ENCODE measurements around the gene TANGO2.

Gene TANGO2

GRCh38 chr22:20035375-20036083, 14.6 kb downstream of the TANGO2 start:
- H3K4me3 ChIP-seq (ENCODE audit: low read length) = no peak overlapping the region
- no peak overlapping the region for H3K9ac ChIP-seq (ENCODE audit: low read length)
- peaks cover 13% of the 10 kb centered on the region for H3K4me1 ChIP-seq (ENCODE audit: control insufficient read depth, insufficient read depth, low read length)
- no peaks in the 10 kb centered on the region for H3K27me3 ChIP-seq (replicated peaks; ENCODE audit: control insufficient read depth, insufficient read depth, low read length)
- no peaks in the 10 kb centered on the region for H3K9me3 ChIP-seq (ENCODE audit: control insufficient read depth, low read length)
- DNase-seq (ENCODE audit: low read depth) = no peak
- H3K36me3 ChIP-seq (ENCODE audit: control insufficient read depth, insufficient read depth, low read length, severe bottlenecking) = peaks cover 45% of the 10 kb centered on the region

GRCh38 chr22:20036084-20036482, 15.2 kb downstream of the TANGO2 start:
- H3K4me3 ChIP-seq (ENCODE audit: low read length) = no peak overlapping the region
- no peak for DNase-seq (ENCODE audit: low read depth)
- H3K9ac ChIP-seq (ENCODE audit: low read length) = no peak overlapping the region
- peaks cover 49% of the 10 kb centered on the region for H3K36me3 ChIP-seq (ENCODE audit: control insufficient read depth, insufficient read depth, low read length, severe bottlenecking)
- no peaks in the 10 kb centered on the region for H3K27me3 ChIP-seq (replicated peaks; ENCODE audit: control insufficient read depth, insufficient read depth, low read length)
- no peaks in the 10 kb centered on the region for H3K9me3 ChIP-seq (ENCODE audit: control insufficient read depth, low read length)
- peaks cover 13% of the 10 kb centered on the region for H3K4me1 ChIP-seq (ENCODE audit: control insufficient read depth, insufficient read depth, low read length)

DNA sequence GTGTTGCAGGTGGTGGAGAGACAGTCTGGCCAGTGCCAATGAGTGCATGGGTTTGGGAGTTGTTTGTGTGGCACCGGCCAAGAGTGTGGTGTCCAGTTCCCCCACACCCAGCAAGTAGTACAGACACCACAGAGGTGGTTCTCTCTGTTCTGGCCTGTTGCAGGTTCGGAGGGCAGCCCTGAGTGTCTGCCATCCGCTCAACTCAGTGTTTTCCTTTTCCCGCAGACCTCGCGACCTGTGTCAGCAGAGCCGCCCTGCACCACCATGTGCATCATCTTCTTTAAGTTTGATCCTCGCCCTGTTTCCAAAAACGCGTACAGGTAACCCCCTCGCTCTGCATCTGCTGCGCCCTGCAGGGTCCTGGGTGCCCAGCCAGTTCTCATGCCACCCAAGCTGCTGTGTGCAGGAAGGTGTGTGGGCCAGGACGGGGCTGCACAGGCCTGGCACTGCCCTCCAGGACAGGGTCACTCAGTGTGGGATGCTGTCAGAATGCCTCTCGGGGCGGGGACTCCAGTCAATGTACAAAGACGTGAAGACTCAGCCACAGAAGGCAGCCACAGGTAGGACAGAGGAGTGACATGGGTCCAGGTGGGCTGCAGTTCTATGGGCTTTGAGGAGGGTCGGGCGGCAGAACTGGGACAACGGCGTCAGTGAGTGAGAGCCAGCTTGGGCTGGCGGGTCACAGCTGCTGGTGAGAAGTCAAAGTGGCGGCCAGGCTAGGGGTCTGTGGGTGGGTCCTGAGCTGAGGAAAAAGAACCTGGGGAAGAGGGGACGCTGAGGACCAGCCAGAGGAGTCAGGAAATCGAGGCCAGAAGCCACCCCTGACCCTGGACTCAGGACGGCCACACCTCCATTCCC, 15.9 kb downstream of the TANGO2 start:
- H3K9ac ChIP-seq (ENCODE audit: low read length) = no peak overlapping the region
- no peak overlapping the region for H3K4me3 ChIP-seq (ENCODE audit: low read length)
- H3K4me1 ChIP-seq (ENCODE audit: control insufficient read depth, insufficient read depth, low read length) = peaks cover 13% of the 10 kb centered on the region
- H3K9me3 ChIP-seq (ENCODE audit: control insufficient read depth, low read length) = no peaks in the 10 kb centered on the region
- no peaks in the 10 kb centered on the region for H3K27me3 ChIP-seq (replicated peaks; ENCODE audit: control insufficient read depth, insufficient read depth, low read length)
- peaks cover 48% of the 10 kb centered on the region for H3K36me3 ChIP-seq (ENCODE audit: control insufficient read depth, insufficient read depth, low read length, severe bottlenecking)
- no peak for DNase-seq (ENCODE audit: low read depth)

DNA sequence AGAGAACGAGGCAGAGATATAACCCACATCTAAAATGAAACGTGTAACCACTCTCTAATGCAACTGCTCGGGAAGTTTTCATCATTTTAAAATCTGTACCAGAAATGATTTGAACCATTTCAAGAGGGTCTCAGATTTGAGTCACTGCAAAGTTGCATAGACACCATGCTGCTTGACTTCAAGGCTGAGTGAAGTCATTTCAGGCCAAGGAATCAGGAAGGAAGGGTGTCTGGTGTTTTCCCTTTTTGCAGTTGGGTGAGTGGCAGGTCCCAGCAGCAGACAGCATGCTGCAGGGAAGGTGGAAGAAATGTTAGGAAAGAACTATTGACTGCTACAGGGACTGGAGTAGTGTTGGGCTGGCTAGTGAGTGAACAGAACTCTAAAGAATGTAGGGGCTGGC, 16.5 kb downstream of the TANGO2 start:
- no peaks in the 10 kb centered on the region for H3K9me3 ChIP-seq (ENCODE audit: control insufficient read depth, low read length)

DNA sequence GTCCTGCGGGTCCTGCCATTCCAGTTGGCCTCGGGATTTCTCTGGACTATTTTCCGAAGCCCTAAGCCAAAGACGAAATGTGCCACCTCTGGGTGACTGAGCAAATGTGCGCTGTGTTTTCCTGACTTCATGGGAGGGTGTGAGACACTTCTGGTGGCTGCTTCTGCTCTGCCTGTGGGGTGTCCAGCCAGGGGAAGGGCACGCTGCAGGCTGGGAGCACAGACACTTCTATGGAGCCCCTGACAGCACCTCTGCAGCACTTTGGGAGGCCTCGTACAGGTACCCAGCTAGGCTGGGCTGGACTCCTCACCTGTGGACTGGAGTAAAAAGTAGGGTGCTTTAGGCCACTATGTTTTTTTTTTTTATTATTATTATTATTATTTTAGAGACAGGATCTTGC, 17.7 kb downstream of the TANGO2 start:
- no peak for DNase-seq (ENCODE audit: low read depth)
- Histone ChIP-seq H3K4me1 (ENCODE audit: control insufficient read depth, insufficient read depth, low read length) (peaks cover 3% of the 10 kb centered on the region), H3K4me3 (ENCODE audit: low read length) (no peak overlapping the region), H3K9me3 (ENCODE audit: control insufficient read depth, low read length) (no peaks in the 10 kb centered on the region), H3K9ac (ENCODE audit: low read length) (no peak overlapping the region), H3K36me3 (ENCODE audit: control insufficient read depth, insufficient read depth, low read length, severe bottlenecking) (peaks cover 58% of the 10 kb centered on the region), H3K27me3 (replicated peaks; ENCODE audit: control insufficient read depth, insufficient read depth, low read length) (no peaks in the 10 kb centered on the region)

More for the DNA sequence above, 16.5 kb downstream of the TANGO2 start:
- H3K4me1 ChIP-seq (ENCODE audit: control insufficient read depth, insufficient read depth, low read length) = peaks cover 13% of the 10 kb centered on the region
- H3K4me3 ChIP-seq (ENCODE audit: low read length) = no peak overlapping the region
- H3K36me3 ChIP-seq (ENCODE audit: control insufficient read depth, insufficient read depth, low read length, severe bottlenecking) = peaks cover 48% of the 10 kb centered on the region
- no peak overlapping the region for H3K9ac ChIP-seq (ENCODE audit: low read length)
- no peaks in the 10 kb centered on the region for H3K27me3 ChIP-seq (replicated peaks; ENCODE audit: control insufficient read depth, insufficient read depth, low read length)
- DNase-seq (ENCODE audit: low read depth) = no peak

DNA sequence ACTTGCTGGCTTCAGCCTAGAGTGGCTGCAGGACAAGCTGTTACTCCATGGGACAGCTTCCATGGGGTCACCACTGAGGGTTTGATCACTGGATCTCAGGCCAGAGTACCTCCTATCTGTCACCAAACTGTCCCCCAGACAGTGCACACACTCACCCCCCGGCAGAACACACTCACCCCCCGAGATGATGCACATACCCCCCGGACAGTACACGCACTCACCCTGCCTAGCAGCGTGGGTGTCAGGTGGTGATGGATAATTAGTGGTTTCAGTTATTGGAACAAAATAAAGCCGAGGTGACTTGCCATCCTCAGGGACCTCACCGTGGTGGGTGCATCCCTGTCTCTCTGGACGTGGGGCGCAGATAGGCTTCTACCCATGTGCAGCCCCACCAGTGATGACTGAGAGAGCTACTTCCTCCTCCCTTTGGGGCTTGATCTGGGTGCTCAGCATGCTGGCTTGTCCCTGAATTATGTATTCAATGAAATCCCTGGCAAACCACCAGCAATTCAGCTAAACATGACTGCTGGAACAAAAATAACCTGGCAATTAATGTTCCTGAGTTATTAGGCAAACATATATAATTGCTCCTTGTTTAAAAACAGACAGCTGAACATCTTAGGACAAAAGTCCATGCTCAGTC, 18.9 kb downstream of the TANGO2 start:
- H3K4me1 ChIP-seq (ENCODE audit: control insufficient read depth, insufficient read depth, low read length) = no peaks in the 10 kb centered on the region
- H3K4me3 ChIP-seq (ENCODE audit: low read length) = no peak overlapping the region
- H3K27me3 ChIP-seq (replicated peaks; ENCODE audit: control insufficient read depth, insufficient read depth, low read length) = no peaks in the 10 kb centered on the region
- DNase-seq (ENCODE audit: low read depth) = no peak
- H3K36me3 ChIP-seq (ENCODE audit: control insufficient read depth, insufficient read depth, low read length, severe bottlenecking) = peaks cover 69% of the 10 kb centered on the region
- H3K9me3 ChIP-seq (ENCODE audit: control insufficient read depth, low read length) = no peaks in the 10 kb centered on the region
- no peak overlapping the region for H3K9ac ChIP-seq (ENCODE audit: low read length)

GRCh38 chr22:20040327-20041200, 19.7 kb downstream of the TANGO2 start:
- H3K4me1 ChIP-seq (ENCODE audit: control insufficient read depth, insufficient read depth, low read length) = no peaks in the 10 kb centered on the region
- no peak for DNase-seq (ENCODE audit: low read depth)
- no peaks in the 10 kb centered on the region for H3K27me3 ChIP-seq (replicated peaks; ENCODE audit: control insufficient read depth, insufficient read depth, low read length)
- no peaks in the 10 kb centered on the region for H3K9me3 ChIP-seq (ENCODE audit: control insufficient read depth, low read length)
- no peak overlapping the region for H3K9ac ChIP-seq (ENCODE audit: low read length)
- peaks cover 71% of the 10 kb centered on the region for H3K36me3 ChIP-seq (ENCODE audit: control insufficient read depth, insufficient read depth, low read length, severe bottlenecking)
- no peak overlapping the region for H3K4me3 ChIP-seq (ENCODE audit: low read length)

DNA sequence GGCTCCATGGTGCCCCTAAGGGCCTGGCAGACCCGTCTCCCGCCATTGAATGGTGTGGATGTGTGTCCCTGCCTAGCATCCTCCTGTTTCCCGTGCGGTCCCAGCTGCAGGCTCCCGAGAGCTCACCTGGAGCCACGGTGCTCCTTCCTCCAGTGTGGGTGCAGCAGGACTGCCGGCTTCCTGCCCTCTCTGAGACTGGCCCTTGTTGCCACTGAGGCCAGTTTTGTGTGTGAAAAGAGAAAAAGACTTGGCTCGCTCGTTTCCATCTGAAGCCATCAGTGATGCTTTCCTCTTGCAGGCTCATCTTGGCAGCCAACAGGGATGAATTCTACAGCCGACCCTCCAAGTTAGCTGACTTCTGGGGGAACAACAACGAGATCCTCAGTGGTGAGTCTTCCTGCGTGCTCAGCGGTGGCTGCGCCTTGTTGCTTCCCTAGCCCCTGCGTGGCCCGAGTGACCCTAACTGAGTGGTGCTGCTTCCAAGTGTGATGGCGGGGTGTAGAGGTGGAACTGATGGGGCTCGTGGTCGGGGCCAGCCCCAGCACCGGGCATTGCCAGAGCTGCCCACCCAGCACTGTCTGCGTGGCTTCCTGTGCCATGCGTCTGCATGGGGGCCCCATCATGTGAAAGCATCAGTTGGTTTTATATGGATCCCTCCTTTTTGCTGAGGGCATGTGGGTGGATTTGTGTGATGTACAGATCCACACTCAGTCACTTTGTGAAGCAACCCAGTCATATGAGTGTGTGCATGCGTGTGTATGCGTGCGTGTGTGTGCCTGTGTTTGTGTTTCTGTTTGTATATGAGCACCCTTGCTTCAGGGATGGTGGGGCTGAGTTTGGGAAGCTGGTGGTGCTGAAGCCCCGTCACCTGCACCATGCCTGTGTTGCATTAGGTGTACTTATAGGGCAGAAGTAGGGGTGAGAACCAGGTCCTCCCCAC, 22.4 kb downstream of the TANGO2 start:
- DNase-seq (ENCODE audit: low read depth) = no peak
- Histone ChIP-seq H3K9me3 (ENCODE audit: control insufficient read depth, low read length) (no peaks in the 10 kb centered on the region), H3K9ac (ENCODE audit: low read length) (no peak overlapping the region), H3K4me1 (ENCODE audit: control insufficient read depth, insufficient read depth, low read length) (no peaks in the 10 kb centered on the region), H3K4me3 (ENCODE audit: low read length) (no peak overlapping the region), H3K36me3 (ENCODE audit: control insufficient read depth, insufficient read depth, low read length, severe bottlenecking) (peaks cover 60% of the 10 kb centered on the region), H3K27me3 (replicated peaks; ENCODE audit: control insufficient read depth, insufficient read depth, low read length) (no peaks in the 10 kb centered on the region)

DNA sequence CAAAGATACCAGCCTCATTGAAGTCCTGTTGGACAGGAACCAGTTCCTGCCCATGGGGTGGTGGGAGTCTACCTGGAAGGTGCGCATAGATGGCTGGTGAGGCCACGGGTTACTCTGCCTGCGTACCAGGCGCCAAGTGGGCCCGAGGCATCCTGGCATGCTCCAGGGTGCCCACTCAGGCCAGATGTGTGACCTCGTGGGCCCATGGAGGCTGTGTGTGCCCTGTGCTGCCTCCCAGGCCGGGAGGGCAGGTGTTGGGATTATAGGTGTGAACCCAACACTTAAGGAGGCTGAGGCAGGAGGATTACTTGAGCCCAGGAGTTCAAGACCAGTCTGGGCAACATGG, 23.1 kb downstream of the TANGO2 start:
- no peak for DNase-seq (ENCODE audit: low read depth)
- no peak overlapping the region for H3K9ac ChIP-seq (ENCODE audit: low read length)
- H3K4me3 ChIP-seq (ENCODE audit: low read length) = no peak overlapping the region
- H3K36me3 ChIP-seq (ENCODE audit: control insufficient read depth, insufficient read depth, low read length, severe bottlenecking) = peaks cover 61% of the 10 kb centered on the region
- H3K9me3 ChIP-seq (ENCODE audit: control insufficient read depth, low read length) = no peaks in the 10 kb centered on the region
- H3K27me3 ChIP-seq (replicated peaks; ENCODE audit: control insufficient read depth, insufficient read depth, low read length) = no peaks in the 10 kb centered on the region
- no peaks in the 10 kb centered on the region for H3K4me1 ChIP-seq (ENCODE audit: control insufficient read depth, insufficient read depth, low read length)

- H3K36me3 ChIP-seq (ENCODE audit: control insufficient read depth, insufficient read depth, low read length, severe bottlenecking) = peaks cover 58% of the 10 kb centered on the region
- H3K27me3 ChIP-seq (replicated peaks; ENCODE audit: control insufficient read depth, insufficient read depth, low read length) = no peaks in the 10 kb centered on the region
- no peaks in the 10 kb centered on the region for H3K4me1 ChIP-seq (ENCODE audit: control insufficient read depth, insufficient read depth, low read length)
- H3K4me3 ChIP-seq (ENCODE audit: low read length) = no peak overlapping the region
- H3K9me3 ChIP-seq (ENCODE audit: control insufficient read depth, low read length) = no peaks in the 10 kb centered on the region
- no peak for DNase-seq (ENCODE audit: low read depth)
- no peak overlapping the region for H3K9ac ChIP-seq (ENCODE audit: low read length)
Measured at GRCh38 chr22:20044495-20045151, 23.7 kb downstream of the TANGO2 start.

Measured in adipocyte (in vitro differentiated cells).